ENCODE results near the gene KCNQ1OT1. TPM values are rescaled to one million over a fixed set of nuclear protein-coding genes. Genes with fewer than 3 reads are reported as not detected.

Gene KCNQ1OT1
- total RNA-seq, 4 donors from 2014 or later = 1.8 to 6.8 (median 3.9) TPM

- no peak for TF ChIP-seq CTCF (IDR thresholded peaks at IDR 0.05; ENCODE audit: low read depth)
These were observed 115.4 kb downstream of the KCNQ1OT1 start for GRCh38 chr11:2584434-2584811.

GRCh38 chr11:2583605-2583958 is 116.2 kb downstream of the KCNQ1OT1 start:
- no peak for TF ChIP-seq CTCF (IDR thresholded peaks at IDR 0.05; ENCODE audit: low read depth)

- TF ChIP-seq CTCF (IDR thresholded peaks at IDR 0.05; ENCODE audit: low read depth) = no peak
These were observed 116.7 kb downstream of the KCNQ1OT1 start for GRCh38 chr11:2582946-2583604.

DNA sequence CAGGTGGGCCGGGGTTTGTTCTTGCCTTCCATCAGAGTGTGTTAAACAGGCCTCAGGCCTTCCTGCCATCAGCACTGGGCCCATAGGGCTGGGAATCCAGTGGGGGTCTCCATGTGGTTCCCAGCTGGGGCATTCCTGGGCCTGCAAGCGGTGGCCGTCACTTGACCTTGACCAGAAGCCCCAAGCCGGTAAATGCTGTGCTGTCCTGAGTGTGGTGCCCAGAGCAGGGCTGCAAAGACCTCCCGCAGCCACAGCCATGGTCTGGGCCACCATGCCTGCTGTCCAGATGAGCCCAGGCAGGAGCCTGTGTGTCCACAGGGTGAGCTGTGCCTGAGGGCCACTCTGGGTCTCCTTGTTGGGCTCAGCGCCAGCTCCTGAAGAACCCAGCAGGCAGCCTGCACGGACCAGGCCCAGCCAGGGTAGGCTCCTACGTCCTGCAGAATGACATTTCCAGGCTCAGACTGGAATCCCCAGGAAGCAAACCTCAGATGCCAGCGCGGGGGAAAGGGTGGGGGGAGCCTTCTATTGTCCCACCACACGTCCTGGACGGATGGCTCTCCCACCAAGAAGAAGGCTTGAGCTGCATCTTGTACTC is 117.3 kb downstream of the KCNQ1OT1 start:
- no peak for TF ChIP-seq CTCF (IDR thresholded peaks at IDR 0.05; ENCODE audit: low read depth)

GRCh38 chr11:2581931-2582350 is 117.9 kb downstream of the KCNQ1OT1 start:
- TF ChIP-seq CTCF (IDR thresholded peaks at IDR 0.05; ENCODE audit: low read depth) = no peak

- TF ChIP-seq CTCF (IDR thresholded peaks at IDR 0.05; ENCODE audit: low read depth) = no peak
These were observed 118.5 kb downstream of the KCNQ1OT1 start for GRCh38 chr11:2581151-2581930.

DNA sequence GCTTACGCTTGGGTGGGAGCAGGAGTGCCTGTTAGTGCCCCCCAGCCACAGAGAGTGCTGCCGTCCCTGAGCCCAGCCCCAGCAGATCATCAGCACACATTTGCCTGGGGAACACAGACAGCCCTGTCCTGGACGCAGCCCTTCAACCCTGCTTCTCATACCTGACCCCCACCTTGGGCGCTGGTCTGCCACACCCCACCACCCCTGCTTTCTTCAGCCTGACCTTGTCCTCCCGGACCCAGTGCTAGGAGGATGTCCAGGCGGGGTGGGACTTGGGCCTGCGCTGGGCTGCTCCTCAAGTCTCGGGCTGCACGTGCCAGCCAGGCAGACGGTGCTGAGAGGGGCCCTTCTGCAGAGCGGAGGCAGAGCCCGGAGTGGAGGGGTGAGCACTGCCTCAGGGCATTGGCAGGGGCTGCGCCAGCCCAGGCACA is 119.2 kb downstream of the KCNQ1OT1 start:
- no peak for TF ChIP-seq CTCF (IDR thresholded peaks at IDR 0.05; ENCODE audit: low read depth)
